HEK293 (cell line): Measurements from ENCODE around the gene MRPS9.

ENCODE experiments used
- CTCF ChIA-PET: fragments of 350-600 bp; formaldehyde crosslinking; extraction: SDS; loops from one replicate; lab custom pipeline; 2021; ENCODE audit warnings: antibody characterized with exemption; lab: Yijun Ruan, JAX
- POLR2A ChIA-PET: fragments of 300-600 bp; formaldehyde crosslinking; extraction: SDS; loops from one replicate; lab custom pipeline; 2020; ENCODE audit warnings: antibody characterized with exemption, inconsistent platforms; lab: Yijun Ruan, JAX
- H3K27ac ChIP-seq: fragments of 200-500 bp; sonication (Bioruptor generic); 2 replicates; pipeline ENCODE4 v1.5.1; 2014; ENCODE audit warnings: low read depth, low read length, control low read depth, inconsistent platforms; ENCODE audit errors: extremely low read depth
- H3K36me3 ChIP-seq, 2 experiments: fragments of 200-500 bp in 1 of 2; sonication (Bioruptor generic) in 1 of 2; 1 replicate in 1 of 2; 2 replicates in 1 of 2; pipeline ENCODE4 v1.5.1; 2014 to 2017; ENCODE audit warnings: inconsistent platforms in 2 of 2, low read length in 2 of 2; ENCODE audit not compliant: control insufficient read depth in 2 of 2, insufficient read depth in 1 of 2
- H3K4me1 ChIP-seq: fragments of 200-500 bp; sonication (Bioruptor generic); 2 replicates; pipeline ENCODE4 v1.5.1; 2014; ENCODE audit warnings: mild to moderate bottlenecking, low read length, inconsistent platforms; ENCODE audit not compliant: control insufficient read depth, insufficient read depth
- H3K4me3 ChIP-seq: 2 replicates; pipeline ENCODE4 v1.5.1; 2011; ENCODE audit warnings: low read depth, mild to moderate bottlenecking, control low read depth, low read length, moderate library complexity
- H3K9me3 ChIP-seq: fragments of 200-500 bp; sonication (Bioruptor generic); 2 replicates; pipeline ENCODE4 v1.5.1; 2014; ENCODE audit warnings: low read depth, low read length, inconsistent platforms; ENCODE audit not compliant: control insufficient read depth, insufficient read depth
- HOXA7 ChIP-seq: sonication (generic); formaldehyde crosslinking; IDR thresholded peaks from 2 replicates; pipeline ENCODE4 v1.8.1; 2022; ENCODE audit warnings: missing genetic modification reagents, borderline replicate concordance
- INSM2 ChIP-seq: fragments of 450-650 bp; formaldehyde crosslinking; IDR thresholded peaks from 2 replicates; pipeline ENCODE4 v1.5.1; 2016; ENCODE audit warnings: missing biosample characterization, missing genetic modification characterization
- KLF1 ChIP-seq: fragments of 450-650 bp; formaldehyde crosslinking; IDR thresholded peaks from 2 replicates; pipeline ENCODE4 v1.5.1; 2016; ENCODE audit warnings: missing biosample characterization, missing genetic modification characterization
- PRDM6 ChIP-seq: fragments of 450-650 bp; formaldehyde crosslinking; IDR thresholded peaks from 2 replicates; pipeline ENCODE4 v1.5.1; 2017; ENCODE audit warnings: missing biosample characterization, missing genetic modification characterization
- REPIN1 ChIP-seq: fragments of 450-650 bp; formaldehyde crosslinking; IDR thresholded peaks from 2 replicates; pipeline ENCODE4 v1.5.1; 2017; ENCODE audit warnings: missing biosample characterization, missing genetic modification characterization, low read depth
- SCRT1 ChIP-seq: fragments of 450-650 bp; formaldehyde crosslinking; IDR thresholded peaks from 2 replicates; pipeline ENCODE4 v1.5.1; 2016; ENCODE audit warnings: missing biosample characterization, missing genetic modification characterization, borderline replicate concordance
- TCF7L2 ChIP-seq: IDR thresholded peaks from 2 replicates; pipeline ENCODE4 v1.6.1; 2011; ENCODE audit warnings: low read depth, mild to moderate bottlenecking, inconsistent platforms, low read length, moderate library complexity, borderline replicate concordance
- ZFHX2 ChIP-seq: fragments of 450-650 bp; formaldehyde crosslinking; conservative IDR thresholded peaks from 2 replicates; pipeline ENCODE4 v1.5.1; 2016; ENCODE audit warnings: missing biosample characterization, missing genetic modification characterization
- ZNF146 ChIP-seq: fragments of 450-650 bp; formaldehyde crosslinking; IDR thresholded peaks from 2 replicates; pipeline ENCODE4 v1.5.1; 2016; ENCODE audit warnings: missing biosample characterization, missing genetic modification characterization
- ZNF274 ChIP-seq, 2 experiments: fragments of 200-500 bp in 1 of 2; fragments of 450-650 bp in 1 of 2; sonication (Bioruptor generic) in 1 of 2; formaldehyde crosslinking in 1 of 2; IDR thresholded peaks; 2 replicates each; pipeline versions ENCODE4 v1.5.1 to v1.6.1; 2014 to 2016; ENCODE audit warnings: borderline replicate concordance in 1 of 2, inconsistent platforms in 1 of 2, low read length in 1 of 2, missing biosample characterization in 1 of 2, missing genetic modification characterization in 1 of 2
- ZNF280D ChIP-seq: fragments of 450-650 bp; formaldehyde crosslinking; IDR thresholded peaks from 2 replicates; pipeline ENCODE4 v1.5.1; 2016; ENCODE audit warnings: missing biosample characterization, missing genetic modification characterization
- ZNF37A ChIP-seq: fragments of 450-650 bp; IDR thresholded peaks from 2 replicates; pipeline ENCODE4 v1.5.1; 2018; ENCODE audit warnings: missing biosample characterization, missing genetic modification characterization
- ZNF433 ChIP-seq: fragments of 450-650 bp; formaldehyde crosslinking; IDR thresholded peaks from 2 replicates; pipeline ENCODE4 v1.5.1; 2016; ENCODE audit warnings: missing biosample characterization, missing genetic modification characterization, low read depth
- ZNF549 ChIP-seq: fragments of 450-650 bp; IDR thresholded peaks from 2 replicates; pipeline ENCODE4 v1.5.1; 2018; ENCODE audit warnings: missing biosample characterization, missing genetic modification characterization, mild to moderate bottlenecking, inconsistent platforms, moderate library complexity
- ZNF624 ChIP-seq: fragments of 450-650 bp; formaldehyde crosslinking; IDR thresholded peaks from 2 replicates; pipeline ENCODE4 v1.5.1; 2017; ENCODE audit warnings: missing biosample characterization, missing genetic modification characterization
- ZNF658 ChIP-seq: fragments of 450-650 bp; formaldehyde crosslinking; IDR thresholded peaks from 2 replicates; pipeline ENCODE4; 2016; ENCODE audit warnings: missing biosample characterization, missing genetic modification characterization
- ZNF692 ChIP-seq: fragments of 450-650 bp; formaldehyde crosslinking; IDR thresholded peaks from 2 replicates; pipeline ENCODE4 v1.5.1; 2016; ENCODE audit warnings: missing biosample characterization, missing genetic modification characterization
- ZNF76 ChIP-seq: fragments of 450-650 bp; formaldehyde crosslinking; IDR thresholded peaks from 2 replicates; pipeline ENCODE4; 2016; ENCODE audit warnings: low read depth, missing biosample characterization, missing genetic modification characterization, borderline replicate concordance
- ZNF791 ChIP-seq: fragments of 450-650 bp; formaldehyde crosslinking; IDR thresholded peaks from 2 replicates; pipeline ENCODE4 v1.5.1; 2016; ENCODE audit warnings: missing biosample characterization, missing genetic modification characterization
- ZXDB ChIP-seq: fragments of 450-650 bp; formaldehyde crosslinking; IDR thresholded peaks from 2 replicates; pipeline ENCODE4 v1.5.1; 2016; ENCODE audit warnings: missing biosample characterization, missing genetic modification characterization

The MRPS9 gene

GRCh38 chr2:105056245-105056644, 18.4 kb downstream of the MRPS9 start (continued):
- TF ChIP-seq ZNF146 (tag by site-specific recombination) (no peak), ZNF274 (IDR thresholded peaks at IDR 0.05; ENCODE audit: low read length) (no peak), ZNF274 (tag by site-specific recombination; IDR thresholded peaks at IDR 0.05; ENCODE audit: borderline replicate concordance) (no peak), ZNF76 (tag by site-specific recombination) (no peak), HOXA7 (CRISPR knock-in tag) (no peak), ZNF37A (tag by site-specific recombination) (no peak), ZNF658 (tag by site-specific recombination) (no peak)

- ChIA-PET CTCF (no interaction called here), POLR2A (no interaction called here)
- Histone ChIP-seq H3K27ac (no peak overlapping the region), H3K4me1 (peaks cover 12% of the 10 kb centered on the region), H3K4me3 (no peak overlapping the region), H3K36me3 (no peaks in the 10 kb centered on the region), H3K9me3 (no peaks in the 10 kb centered on the region)
- 0 out of 2 replicates have a peak, but pooled peaks have one; percentile 32 for TF ChIP-seq PRDM6
- 0 out of 2 replicates have a peak, but pooled peaks have one; percentile 38 for TF ChIP-seq TCF7L2
- TF ChIP-seq KLF1: no peak
These were observed 19.1 kb downstream of the MRPS9 start for GRCh38 chr2:105057005-105057404.

GRCh38 chr2:105061560-105061959, 23.7 kb downstream of the MRPS9 start:
- Histone ChIP-seq H3K9me3 (no peaks in the 10 kb centered on the region), H3K36me3 (no peaks in the 10 kb centered on the region), H3K27ac (no peak overlapping the region), H3K4me1 (peaks cover 9% of the 10 kb centered on the region; the same call in 1 of the 2 replicates), H3K4me3 (no peak overlapping the region)
- TF ChIP-seq SCRT1 (tag by site-specific recombination) (no peak), ZNF549 (tag by site-specific recombination) (no peak), ZNF433 (no peak), ZNF76 (tag by site-specific recombination) (no peak), ZNF692 (tag by site-specific recombination) (no peak), REPIN1 (tag by site-specific recombination) (no peak), ZXDB (tag by site-specific recombination) (no peak), ZNF791 (tag by site-specific recombination) (no peak), TCF7L2 (no peak), ZFHX2 (tag by site-specific recombination) (no peak)
- POLR2A ChIA-PET: no interaction called here
- CTCF ChIA-PET: no interaction called here

- ChIA-PET CTCF (no interaction called here), POLR2A (no interaction called here)
- Histone ChIP-seq H3K4me3 (no peak overlapping the region), H3K9me3 (no peaks in the 10 kb centered on the region), H3K4me1 (peaks cover 4% of the 10 kb centered on the region; the same call in 1 of the 2 replicates), H3K36me3 (no peaks in the 10 kb centered on the region), H3K27ac (no peak overlapping the region)
- TF ChIP-seq ZNF624 (tag by site-specific recombination): no peak
- no peak for TF ChIP-seq ZNF280D (tag by site-specific recombination)
- no peak for TF ChIP-seq INSM2 (tag by site-specific recombination)
These were observed 24.3 kb downstream of the MRPS9 start for GRCh38 chr2:105062158-105062557.
